ENCODE data around the gene UFSP2. TPM values are rescaled to one million over a fixed set of nuclear protein-coding genes. Genes with fewer than 3 reads are reported as not detected.

UFSP2 gene
- total RNA-seq, 1 experiment from 2014 or later = 19.0 TPM

DNA sequence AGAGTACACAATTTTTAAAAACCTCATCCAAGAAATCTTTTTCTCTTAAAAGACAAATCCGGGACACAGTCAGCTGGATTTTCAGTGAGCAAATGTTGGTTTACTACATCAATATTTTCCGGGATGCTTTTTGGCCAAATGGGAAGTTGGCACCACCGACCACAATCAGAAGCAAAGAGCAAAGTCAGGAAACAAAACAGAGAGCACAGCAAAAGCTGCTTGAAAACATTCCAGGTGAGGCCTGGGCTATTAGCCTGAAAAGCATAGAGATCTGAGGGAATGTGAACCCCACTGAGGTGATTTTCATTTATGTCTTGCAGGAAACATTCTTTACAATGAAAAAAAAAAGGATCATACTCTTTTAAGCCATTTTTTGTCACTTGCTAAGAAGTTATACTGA is 63.9 kb downstream of the UFSP2 start:
- no peaks in the 10 kb centered on the region for H3K4me1 ChIP-seq (ENCODE audit: low read length)
- DNase-seq = no peak
- no peak overlapping the region for H2AFZ ChIP-seq (ENCODE audit: low read length)
- 0 out of 2 replicates have a peak, but pooled peaks cover 2% of the 10 kb centered on the region for H3K36me3 ChIP-seq (ENCODE audit: insufficient read depth, low read length)
- H3K9ac ChIP-seq (ENCODE audit: low read length) = no peak overlapping the region
- H3K9me2 ChIP-seq (replicated peaks; ENCODE audit: insufficient read depth, low read length) = no peaks in the 10 kb centered on the region
- no peak overlapping the region for H3K4me3 ChIP-seq (ENCODE audit: low read length)
- no peak overlapping the region for H3K27ac ChIP-seq (ENCODE audit: low read length)
- H3K79me2 ChIP-seq (ENCODE audit: low read length) = no peaks in the 10 kb centered on the region
- H4K20me1 ChIP-seq (ENCODE audit: insufficient read depth, low read depth, low read length) = no peaks in the 10 kb centered on the region
- H3K9me3 ChIP-seq (ENCODE audit: low read length) = no peaks in the 10 kb centered on the region
- H3K27me3 ChIP-seq (ENCODE audit: low read length) = no peaks in the 10 kb centered on the region
- H3K4me2 ChIP-seq (ENCODE audit: low read depth, low read length, poor library complexity, severe bottlenecking) = no peak overlapping the region

DNA sequence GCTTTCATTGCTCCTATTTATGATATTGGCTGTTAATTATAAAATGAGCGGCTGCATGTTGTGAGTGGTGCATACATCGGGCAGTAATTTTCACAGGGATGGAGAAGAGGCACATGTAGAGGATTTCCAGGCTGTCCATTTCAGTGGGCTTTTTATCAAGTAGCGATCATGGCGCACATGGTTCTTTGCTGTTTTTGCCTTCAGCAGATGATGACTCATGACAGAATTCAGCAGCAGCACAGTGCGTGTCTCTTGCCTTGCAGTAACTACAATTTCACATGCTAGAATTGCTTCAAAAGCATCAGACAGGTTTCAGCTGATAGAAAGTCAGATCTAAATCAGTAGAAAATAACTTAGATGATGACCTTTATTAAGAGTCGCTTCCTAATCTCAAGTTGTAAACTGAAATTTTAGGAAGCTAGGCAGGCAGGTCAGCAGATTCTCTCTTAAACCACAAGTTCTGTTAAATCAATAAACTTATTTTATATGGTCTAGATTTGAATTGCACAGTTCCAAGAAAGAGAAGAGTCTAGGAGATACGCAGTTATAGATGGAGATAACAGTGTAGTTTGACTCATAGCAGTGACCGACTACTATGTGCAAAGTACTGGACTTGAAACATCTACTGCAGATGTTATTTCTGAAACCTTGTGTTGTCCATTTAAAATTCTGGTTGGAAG is 65.9 kb downstream of the UFSP2 start:
- no peaks in the 10 kb centered on the region for H3K79me2 ChIP-seq (ENCODE audit: low read length)
- no peak overlapping the region for H3K9ac ChIP-seq (ENCODE audit: low read length)
- H3K27ac ChIP-seq (ENCODE audit: low read length) = no peak overlapping the region
- no peaks in the 10 kb centered on the region for H4K20me1 ChIP-seq (ENCODE audit: insufficient read depth, low read depth, low read length)
- H3K4me2 ChIP-seq (ENCODE audit: low read depth, low read length, poor library complexity, severe bottlenecking) = no peak overlapping the region
- H3K9me3 ChIP-seq (ENCODE audit: low read length) = no peaks in the 10 kb centered on the region
- H3K27me3 ChIP-seq (ENCODE audit: low read length) = no peaks in the 10 kb centered on the region
- H3K36me3 ChIP-seq (ENCODE audit: insufficient read depth, low read length) = 0 out of 2 replicates have a peak, but pooled peaks cover 2% of the 10 kb centered on the region
- H3K9me2 ChIP-seq (replicated peaks; ENCODE audit: insufficient read depth, low read length) = no peaks in the 10 kb centered on the region
- no peak overlapping the region for H3K4me3 ChIP-seq (ENCODE audit: low read length)
- no peak for DNase-seq
- H3K4me1 ChIP-seq (ENCODE audit: low read length) = no peaks in the 10 kb centered on the region
- H2AFZ ChIP-seq (ENCODE audit: low read length) = no peak overlapping the region

DNA sequence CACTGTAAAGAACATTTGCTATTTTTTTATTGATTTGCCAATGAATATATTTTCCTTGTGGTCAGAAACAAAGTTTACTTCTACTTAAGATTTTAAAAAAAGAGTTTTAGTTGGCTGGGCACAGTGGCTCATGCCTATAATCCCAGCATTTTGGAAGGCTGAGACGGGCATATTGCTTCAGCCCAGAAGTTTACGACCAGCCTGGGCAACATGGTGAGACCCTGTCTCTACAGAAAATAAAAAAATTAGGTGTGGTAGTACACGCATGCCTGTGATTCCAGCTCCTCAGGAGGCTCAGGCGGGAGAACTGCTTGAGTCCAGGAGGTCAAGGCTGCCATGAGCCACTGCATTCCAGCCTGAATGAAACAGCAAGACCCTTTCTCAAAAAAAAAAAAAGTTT is 66.8 kb downstream of the UFSP2 start:
- no peak overlapping the region for H3K4me2 ChIP-seq (ENCODE audit: low read depth, low read length, poor library complexity, severe bottlenecking)

DNA sequence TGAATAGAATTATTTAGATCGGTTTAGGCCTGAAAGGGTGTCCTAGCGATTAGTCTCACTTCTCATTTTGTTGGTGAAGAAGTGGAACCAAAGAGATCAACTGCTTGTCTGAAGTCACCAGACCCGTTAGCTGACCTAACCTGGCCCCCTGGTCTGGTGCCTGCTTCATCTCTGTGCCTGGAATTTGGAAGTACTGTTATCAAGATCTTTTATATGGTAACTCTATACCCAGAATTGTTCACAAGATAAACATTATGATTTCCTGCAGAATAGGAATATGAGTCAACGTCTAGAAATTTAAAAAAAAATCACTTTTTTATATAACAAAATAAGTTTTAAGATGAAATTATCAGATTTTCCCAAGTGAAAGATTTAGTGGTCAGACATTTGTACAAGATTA is 67.2 kb downstream of the UFSP2 start:
- Histone ChIP-seq H2AFZ (ENCODE audit: low read length) (no peak overlapping the region), H3K4me3 (ENCODE audit: low read length) (no peak overlapping the region), H3K9me2 (replicated peaks; ENCODE audit: insufficient read depth, low read length) (no peaks in the 10 kb centered on the region), H3K27me3 (ENCODE audit: low read length) (no peaks in the 10 kb centered on the region), H3K79me2 (ENCODE audit: low read length) (no peaks in the 10 kb centered on the region), H3K4me2 (ENCODE audit: low read depth, low read length, poor library complexity, severe bottlenecking) (no peak overlapping the region), H3K4me1 (ENCODE audit: low read length) (no peaks in the 10 kb centered on the region), H4K20me1 (ENCODE audit: insufficient read depth, low read depth, low read length) (no peaks in the 10 kb centered on the region), H3K9me3 (ENCODE audit: low read length) (no peaks in the 10 kb centered on the region), H3K36me3 (ENCODE audit: insufficient read depth, low read length) (0 out of 2 replicates have a peak, but pooled peaks cover 2% of the 10 kb centered on the region), H3K9ac (ENCODE audit: low read length) (no peak overlapping the region), H3K27ac (ENCODE audit: low read length) (no peak overlapping the region)
- no peak for DNase-seq

More for the DNA sequence above, 66.8 kb downstream of the UFSP2 start:
- Histone ChIP-seq H3K4me3 (ENCODE audit: low read length) (no peak overlapping the region), H4K20me1 (ENCODE audit: insufficient read depth, low read depth, low read length) (no peaks in the 10 kb centered on the region), H3K9ac (ENCODE audit: low read length) (no peak overlapping the region), H3K9me3 (ENCODE audit: low read length) (no peaks in the 10 kb centered on the region), H3K4me1 (ENCODE audit: low read length) (no peaks in the 10 kb centered on the region), H3K27me3 (ENCODE audit: low read length) (no peaks in the 10 kb centered on the region), H3K27ac (ENCODE audit: low read length) (no peak overlapping the region), H3K79me2 (ENCODE audit: low read length) (no peaks in the 10 kb centered on the region), H3K9me2 (replicated peaks; ENCODE audit: insufficient read depth, low read length) (no peaks in the 10 kb centered on the region), H2AFZ (ENCODE audit: low read length) (no peak overlapping the region), H3K36me3 (ENCODE audit: insufficient read depth, low read length) (0 out of 2 replicates have a peak, but pooled peaks cover 2% of the 10 kb centered on the region)
- no peak for DNase-seq

DNA sequence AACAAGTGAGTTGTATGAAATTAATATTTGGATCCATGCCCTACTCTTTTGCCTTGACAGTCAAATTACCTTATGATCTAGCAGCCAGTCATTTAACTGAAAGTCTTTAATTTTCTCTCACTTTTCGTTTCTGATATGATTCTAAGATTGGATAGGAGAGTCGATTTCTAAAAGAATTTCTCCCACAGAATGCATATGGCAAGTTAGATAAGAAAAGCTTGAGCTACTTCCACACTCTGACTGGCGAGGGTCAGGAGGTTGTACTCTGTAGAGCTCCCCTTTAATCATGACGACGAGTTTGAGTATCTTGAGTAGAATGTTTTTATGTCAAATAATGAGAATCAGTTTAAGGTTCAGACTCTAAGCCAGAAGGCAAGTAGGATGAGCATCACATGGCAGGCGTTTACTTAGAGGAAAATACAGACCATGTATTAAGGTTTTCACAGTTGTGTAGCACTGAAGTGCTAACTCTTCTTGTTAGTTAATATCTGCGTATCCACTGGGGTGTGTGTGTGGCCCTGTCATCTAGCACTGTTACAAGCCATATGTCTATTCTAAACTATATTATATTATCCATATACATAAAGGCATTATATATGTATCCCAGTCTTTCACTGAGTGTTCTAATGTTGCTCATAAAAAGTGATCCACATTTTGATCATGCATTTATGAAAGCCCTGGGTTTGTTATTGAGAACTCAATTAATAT is 67.9 kb downstream of the UFSP2 start:
- Histone ChIP-seq H3K36me3 (ENCODE audit: insufficient read depth, low read length) (0 out of 2 replicates have a peak, but pooled peaks cover 2% of the 10 kb centered on the region), H3K9me3 (ENCODE audit: low read length) (no peaks in the 10 kb centered on the region), H3K9ac (ENCODE audit: low read length) (no peak overlapping the region)

DNA sequence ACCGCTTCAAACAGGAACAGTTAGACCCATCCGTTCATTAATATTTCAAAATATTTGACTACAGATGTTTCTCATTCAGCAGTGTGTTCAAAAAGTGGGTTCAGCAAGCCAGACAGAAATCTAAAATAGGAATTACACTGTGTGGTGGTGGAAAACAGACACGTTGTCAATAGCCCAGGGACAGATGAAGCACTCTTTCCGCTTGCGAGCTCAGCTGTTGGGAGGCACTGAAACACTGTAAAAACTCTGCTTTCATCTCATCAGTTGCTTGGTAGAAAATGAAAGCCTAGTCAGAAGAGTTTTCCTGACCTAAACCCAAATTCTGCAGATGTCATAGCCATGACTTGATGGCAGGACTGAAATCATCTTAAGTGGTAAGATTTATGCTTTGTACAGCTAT is 68.6 kb downstream of the UFSP2 start:
- Histone ChIP-seq H3K9me3 (ENCODE audit: low read length) (no peaks in the 10 kb centered on the region), H2AFZ (ENCODE audit: low read length) (no peak overlapping the region)
- no peak for DNase-seq

More for the DNA sequence above, 67.9 kb downstream of the UFSP2 start:
- H3K79me2 ChIP-seq (ENCODE audit: low read length) = no peaks in the 10 kb centered on the region
- no peaks in the 10 kb centered on the region for H3K9me2 ChIP-seq (replicated peaks; ENCODE audit: insufficient read depth, low read length)
- no peak for DNase-seq
- H4K20me1 ChIP-seq (ENCODE audit: insufficient read depth, low read depth, low read length) = no peaks in the 10 kb centered on the region
- H3K27ac ChIP-seq (ENCODE audit: low read length) = no peak overlapping the region
- no peak overlapping the region for H3K4me2 ChIP-seq (ENCODE audit: low read depth, low read length, poor library complexity, severe bottlenecking)
- H3K27me3 ChIP-seq (ENCODE audit: low read length) = no peaks in the 10 kb centered on the region
- H3K4me3 ChIP-seq (ENCODE audit: low read length) = no peak overlapping the region
- no peak overlapping the region for H2AFZ ChIP-seq (ENCODE audit: low read length)
- no peaks in the 10 kb centered on the region for H3K4me1 ChIP-seq (ENCODE audit: low read length)

DNA sequence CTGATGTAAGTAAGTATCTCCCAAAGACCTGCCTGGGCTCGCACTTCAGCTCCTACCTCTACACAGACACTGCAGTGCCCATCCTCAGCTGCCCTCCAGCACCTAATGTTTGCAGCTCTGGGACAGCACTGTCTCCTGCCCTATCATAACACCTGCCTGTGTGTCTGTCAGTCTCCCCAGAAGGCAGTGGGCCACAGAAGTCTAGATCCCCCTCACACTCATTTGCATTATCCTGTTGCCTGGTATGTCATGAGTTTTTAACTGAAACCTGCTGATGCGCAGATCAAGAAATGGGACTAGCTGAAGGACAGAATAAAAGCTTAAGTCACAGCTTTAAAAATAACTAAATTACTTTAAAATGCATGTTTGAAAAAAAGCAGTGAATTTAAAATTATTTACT is 73.0 kb downstream of the UFSP2 start:
- H3K9ac ChIP-seq (ENCODE audit: low read length) = no peak overlapping the region
- no peaks in the 10 kb centered on the region for H3K4me1 ChIP-seq (ENCODE audit: low read length)
- H3K27me3 ChIP-seq (ENCODE audit: low read length) = no peaks in the 10 kb centered on the region
- H2AFZ ChIP-seq (ENCODE audit: low read length) = no peak overlapping the region
- no peak overlapping the region for H3K4me2 ChIP-seq (ENCODE audit: low read depth, low read length, poor library complexity, severe bottlenecking)
- no peaks in the 10 kb centered on the region for H3K36me3 ChIP-seq (ENCODE audit: insufficient read depth, low read length)
- H3K9me2 ChIP-seq (replicated peaks; ENCODE audit: insufficient read depth, low read length) = no peaks in the 10 kb centered on the region
- DNase-seq = no peak
- no peaks in the 10 kb centered on the region for H3K79me2 ChIP-seq (ENCODE audit: low read length)
- no peak overlapping the region for H3K27ac ChIP-seq (ENCODE audit: low read length)
- no peak overlapping the region for H3K4me3 ChIP-seq (ENCODE audit: low read length)
- no peaks in the 10 kb centered on the region for H4K20me1 ChIP-seq (ENCODE audit: insufficient read depth, low read depth, low read length)
- H3K9me3 ChIP-seq (ENCODE audit: low read length) = no peaks in the 10 kb centered on the region

More for the DNA sequence above, 68.6 kb downstream of the UFSP2 start:
- no peaks in the 10 kb centered on the region for H3K27me3 ChIP-seq (ENCODE audit: low read length)
- H3K36me3 ChIP-seq (ENCODE audit: insufficient read depth, low read length) = 0 out of 2 replicates have a peak, but pooled peaks cover 2% of the 10 kb centered on the region
- no peaks in the 10 kb centered on the region for H3K4me1 ChIP-seq (ENCODE audit: low read length)
- no peak overlapping the region for H3K4me2 ChIP-seq (ENCODE audit: low read depth, low read length, poor library complexity, severe bottlenecking)
- no peak overlapping the region for H3K27ac ChIP-seq (ENCODE audit: low read length)
- no peaks in the 10 kb centered on the region for H4K20me1 ChIP-seq (ENCODE audit: insufficient read depth, low read depth, low read length)
- H3K4me3 ChIP-seq (ENCODE audit: low read length) = no peak overlapping the region
- no peaks in the 10 kb centered on the region for H3K9me2 ChIP-seq (replicated peaks; ENCODE audit: insufficient read depth, low read length)
- H3K79me2 ChIP-seq (ENCODE audit: low read length) = no peaks in the 10 kb centered on the region
- no peak overlapping the region for H3K9ac ChIP-seq (ENCODE audit: low read length)

DNA sequence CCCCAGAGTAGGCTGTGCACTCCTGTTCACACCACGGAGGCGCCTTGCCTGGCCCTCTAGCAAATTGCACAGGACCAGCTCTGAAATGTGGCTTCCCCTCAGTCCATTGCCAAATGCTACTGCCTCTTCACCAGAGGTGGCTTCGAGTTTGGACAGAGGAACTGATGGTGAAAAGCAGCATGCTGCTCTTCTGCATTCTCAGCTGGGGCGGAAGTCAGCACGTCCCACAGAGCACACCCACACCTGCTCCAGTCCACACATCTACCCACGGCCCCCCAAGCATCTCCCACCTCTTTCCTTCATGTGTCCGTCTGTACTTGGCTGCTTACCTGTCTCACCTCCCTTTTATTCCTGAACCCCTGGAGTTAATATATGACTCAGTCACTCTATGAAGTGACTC is 73.6 kb downstream of the UFSP2 start:
- H3K4me3 ChIP-seq (ENCODE audit: low read length) = no peak overlapping the region
- no peaks in the 10 kb centered on the region for H3K36me3 ChIP-seq (ENCODE audit: insufficient read depth, low read length)
- no peaks in the 10 kb centered on the region for H4K20me1 ChIP-seq (ENCODE audit: insufficient read depth, low read depth, low read length)
- H3K27ac ChIP-seq (ENCODE audit: low read length) = no peak overlapping the region
- no peak overlapping the region for H3K4me2 ChIP-seq (ENCODE audit: low read depth, low read length, poor library complexity, severe bottlenecking)
- H3K4me1 ChIP-seq (ENCODE audit: low read length) = no peaks in the 10 kb centered on the region
- no peaks in the 10 kb centered on the region for H3K79me2 ChIP-seq (ENCODE audit: low read length)
- H3K9me2 ChIP-seq (replicated peaks; ENCODE audit: insufficient read depth, low read length) = no peaks in the 10 kb centered on the region
- H3K9ac ChIP-seq (ENCODE audit: low read length) = no peak overlapping the region
- no peak overlapping the region for H2AFZ ChIP-seq (ENCODE audit: low read length)
- DNase-seq = no peak
- no peaks in the 10 kb centered on the region for H3K9me3 ChIP-seq (ENCODE audit: low read length)
- no peaks in the 10 kb centered on the region for H3K27me3 ChIP-seq (ENCODE audit: low read length)
